NCI-H2081 (cell line): Measurements from ENCODE around the gene MRPL47.

Source experiments
- DNase-seq, 2 experiments: peaks; one replicate each; lab custom pipeline; 2025; lab: John Stamatoyannopoulos, UW

MRPL47 gene

DNA sequence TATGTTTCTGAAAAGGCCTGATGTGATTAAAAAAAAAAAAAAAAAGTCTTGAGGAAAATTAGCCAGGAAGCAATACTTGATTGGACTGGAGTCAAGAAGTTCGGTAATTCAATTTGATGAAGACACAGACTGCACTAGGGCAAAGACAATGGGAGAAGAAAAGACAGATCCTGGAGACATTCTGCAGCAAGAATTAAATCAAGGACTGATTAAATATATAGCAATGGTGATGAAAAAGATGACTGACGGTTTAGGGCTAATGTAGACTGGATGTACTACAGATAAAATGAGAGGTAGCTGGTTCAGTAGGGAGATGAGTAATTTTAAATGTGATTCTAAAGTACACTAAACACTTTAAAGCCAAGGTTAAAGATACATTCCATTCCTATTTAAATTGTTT is 13.8 kb downstream of the MRPL47 start:
- DNase-seq, result no peak

GRCh38 chr3:179589143-179589542 is 15.3 kb downstream of the MRPL47 start:
- no peak for DNase-seq

- DNase-seq, result no peak
These were observed 23.4 kb downstream of the MRPL47 start for GRCh38 chr3:179580992-179581391.

DNA sequence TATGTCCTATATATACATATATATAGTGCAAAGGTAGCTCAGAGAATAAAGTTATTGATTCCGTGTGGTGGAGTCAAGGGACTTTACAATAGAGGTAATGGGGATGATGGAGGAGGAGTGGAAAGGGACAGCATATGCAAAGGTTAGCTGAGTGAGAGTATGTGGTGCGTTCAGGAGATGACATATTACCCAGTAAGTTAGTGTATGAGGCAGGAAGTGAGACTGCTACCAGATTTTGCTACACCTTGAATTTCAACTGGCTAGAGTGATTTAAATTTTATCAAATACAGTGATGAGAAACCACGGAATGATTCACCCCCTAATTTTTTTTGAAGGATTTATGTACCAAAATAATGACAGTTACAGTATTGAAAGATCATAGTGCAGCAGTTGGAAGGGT is 38.9 kb downstream of the MRPL47 start:
- no peak for DNase-seq

GRCh38 chr3:179563271-179563783 is 41.1 kb downstream of the MRPL47 start:
- DNase-seq, result peak; percentile 71 to 77

DNA sequence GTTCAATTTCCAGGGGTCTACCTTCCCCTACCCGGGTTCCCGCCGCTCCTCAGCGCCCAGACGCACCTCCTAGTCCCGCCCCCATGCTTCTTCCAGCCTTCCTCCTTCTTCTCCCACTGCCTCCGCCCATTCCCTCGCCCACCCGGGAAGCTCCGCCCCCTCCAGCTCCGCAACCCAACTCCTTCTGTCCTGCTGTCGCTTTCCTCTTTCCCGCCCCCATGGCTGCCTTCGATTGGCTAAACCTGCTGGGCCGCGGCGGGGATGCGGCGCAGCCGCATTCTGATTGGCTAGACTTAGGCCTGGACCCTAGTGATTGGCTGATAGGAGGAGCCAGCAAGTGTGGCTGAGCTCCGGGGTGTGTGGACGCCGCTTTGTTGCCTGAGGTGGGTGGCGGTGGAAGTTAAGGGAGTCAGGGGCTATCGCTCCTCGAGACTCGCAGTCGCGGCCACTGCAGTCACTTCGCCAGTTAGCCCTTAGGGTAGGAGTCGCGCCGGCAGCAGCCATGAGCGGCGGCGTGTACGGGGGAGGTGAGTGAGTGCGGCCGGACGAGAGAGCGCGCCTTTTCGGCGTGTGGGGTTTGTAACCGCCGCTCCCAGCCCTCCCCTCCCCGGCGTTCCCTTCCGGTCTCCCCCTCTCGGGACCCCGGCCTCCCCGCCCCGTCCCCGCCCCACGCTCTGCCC is 41.7 kb downstream of the MRPL47 start, which contains the start of gene ACTL6A:
TSS of gene ACTL6A (plus strand) at position 336 of the 680 bp plus-strand sequence. CDS start at position 503, 167 bp downstream.
- DNase-seq, result peak; percentile 100

DNA sequence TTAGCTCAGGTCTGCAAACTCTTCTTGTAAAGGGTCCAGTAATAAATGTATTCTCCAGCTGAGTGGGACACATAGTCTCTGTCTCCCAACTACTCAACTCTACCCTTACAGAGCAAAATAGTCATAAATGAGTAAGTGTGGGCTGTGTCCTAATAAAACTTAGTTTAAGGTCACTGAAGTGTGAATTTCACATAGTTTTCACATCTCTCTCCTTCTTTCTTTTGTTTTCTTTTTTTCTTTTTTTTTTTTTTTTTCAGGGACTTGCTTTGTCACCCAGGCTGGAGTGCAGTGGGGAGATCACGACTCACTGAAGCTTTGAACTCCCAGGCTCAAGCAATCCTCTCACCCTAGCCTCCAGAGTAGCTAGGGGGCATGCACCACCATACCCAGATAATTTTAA is 43.6 kb downstream of the MRPL47 start:
- no peak for DNase-seq

GRCh38 chr3:179558742-179559364 is 45.6 kb downstream of the MRPL47 start:
- peak; percentile 82 to 88 for DNase-seq

DNA sequence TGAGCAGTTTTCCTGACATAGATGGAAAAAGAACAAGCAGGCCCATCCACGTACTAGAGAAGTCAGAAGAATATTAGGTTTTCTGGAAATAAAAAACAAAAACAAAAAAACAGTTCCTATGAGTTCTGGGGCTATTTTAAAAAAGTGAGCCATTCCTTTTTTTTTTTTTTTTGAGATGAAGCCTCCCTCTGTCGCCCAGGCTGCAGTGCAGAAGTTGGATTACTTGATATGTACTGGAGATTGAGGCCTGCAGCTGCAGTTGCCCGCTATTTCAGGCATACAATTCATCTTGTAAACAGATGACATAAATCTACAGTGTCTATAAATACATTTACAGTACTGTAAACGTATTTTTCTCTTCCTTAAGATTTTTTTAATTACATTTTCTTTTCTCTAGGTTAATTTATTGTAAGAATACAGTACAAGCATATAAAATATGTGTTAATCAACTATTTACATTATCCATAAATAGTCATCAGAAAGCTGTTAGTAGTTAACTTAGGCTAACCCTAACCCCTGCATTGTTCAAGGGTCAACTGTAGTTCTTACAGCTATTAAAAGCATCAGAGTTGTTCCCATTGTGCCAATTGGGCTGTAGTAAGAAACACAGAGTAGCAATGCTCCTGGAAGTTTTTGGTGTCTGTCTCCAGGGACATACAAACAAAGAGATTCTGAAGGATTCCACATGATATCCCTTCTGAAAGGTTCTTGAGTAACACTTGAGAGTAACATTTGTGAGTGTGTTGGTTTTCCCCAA is 52.9 kb downstream of the MRPL47 start:
- DNase-seq, result no peak

DNA sequence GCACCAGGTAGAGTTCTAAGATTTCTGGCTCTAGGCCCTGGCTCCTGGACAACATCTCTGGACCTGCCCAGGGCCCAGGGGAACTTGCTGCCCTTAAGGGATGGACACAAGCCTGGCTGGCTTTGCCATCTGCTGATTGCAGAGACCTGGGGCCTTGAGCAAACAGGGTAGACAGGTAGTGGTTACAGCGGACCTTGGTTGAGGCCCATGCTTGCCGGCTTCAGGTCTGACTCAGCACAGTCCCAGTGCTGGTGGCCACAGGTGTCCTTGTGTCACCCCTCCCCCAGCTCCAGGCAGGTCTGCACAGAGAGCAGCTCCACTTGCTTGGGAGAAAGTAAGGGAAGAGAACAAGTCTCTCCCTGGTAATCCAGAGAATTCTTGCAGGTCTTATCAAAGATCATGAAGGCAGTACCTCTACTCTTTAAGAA is 57.6 kb downstream of the MRPL47 start:
- DNase-seq, result no peak

- no peak for DNase-seq
These were observed 59.3 kb downstream of the MRPL47 start for GRCh38 chr3:179544981-179545645.

DNA sequence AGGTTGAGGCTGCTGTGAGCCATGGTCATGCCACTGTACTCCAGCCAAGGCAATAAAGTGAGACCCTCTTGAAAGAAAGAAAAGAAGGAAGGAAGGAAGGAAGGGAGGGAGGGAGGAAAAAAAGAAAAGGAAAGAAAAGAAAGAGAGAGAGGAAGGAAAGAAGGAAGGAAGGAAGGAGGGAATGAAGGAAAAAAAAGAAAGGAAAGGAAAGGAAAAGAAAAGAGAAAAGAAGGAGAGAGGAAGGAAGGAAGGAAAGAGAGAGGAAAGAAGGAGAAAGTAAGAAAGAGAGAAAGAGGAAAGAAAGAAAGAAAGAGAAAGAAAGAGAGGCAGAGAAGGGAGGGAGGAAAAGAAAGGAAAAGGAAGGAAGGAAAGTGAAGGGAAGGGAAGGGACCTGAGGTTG is 62.1 kb downstream of the MRPL47 start:
- DNase-seq, result no peak

GRCh38 chr3:179541596-179541995 is 62.8 kb downstream of the MRPL47 start:
- no peak for DNase-seq

GRCh38 chr3:179541094-179541493 is 63.3 kb downstream of the MRPL47 start:
- DNase-seq, result no peak
